Activated gamma-delta T cell treated with Interleukin-2 at 50 U/mL for 16 hours (primary cell): ENCODE results near the gene NDUFB4.
A peak's percentile ranks its signal among the peaks of the same experiment; 100 is the strongest.

Experiments
- DNase-seq: peaks from one replicate; pipeline ENCODE4 v3.0.0-alpha.2; 2020

The NDUFB4 gene

DNA sequence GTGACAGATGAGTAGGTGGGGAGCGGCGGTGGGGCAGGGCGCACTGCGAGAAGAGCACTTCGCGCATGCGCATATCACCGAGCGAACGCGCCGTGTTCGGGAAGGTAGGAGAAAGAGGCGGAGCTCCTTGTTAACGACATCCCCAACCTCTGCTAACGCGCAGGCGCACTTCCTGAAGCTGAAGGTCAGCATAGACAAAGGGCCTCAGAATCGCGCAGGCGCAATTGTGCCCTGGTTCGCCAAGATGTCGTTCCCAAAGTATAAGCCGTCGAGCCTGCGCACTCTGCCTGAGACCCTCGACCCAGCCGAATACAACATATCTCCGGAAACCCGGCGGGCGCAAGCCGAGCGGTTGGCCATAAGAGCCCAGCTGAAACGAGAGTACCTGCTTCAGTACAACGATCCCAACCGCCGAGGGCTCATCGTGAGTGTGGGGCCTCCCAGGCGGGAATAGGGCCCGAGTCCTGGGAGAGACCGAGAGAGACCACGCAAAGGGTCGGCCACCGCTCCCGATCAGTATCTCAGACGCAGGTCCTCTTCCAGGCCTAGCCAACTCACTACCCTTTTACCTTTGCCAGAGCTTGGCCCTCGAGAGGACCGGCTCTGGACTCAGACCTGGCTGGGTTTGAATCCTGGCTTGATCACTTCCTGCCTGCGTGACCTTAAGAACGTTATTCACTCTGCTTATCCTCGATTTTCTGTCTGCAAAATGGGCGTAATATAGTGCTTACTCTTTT lies at the start of gene NDUFB4:
NDUFB4 (plus strand) TSS at position 221 of the 737 bp plus-strand sequence; CDS start at position 245, 24 bp downstream.
- DNase-seq, result peak; percentile 93

DNA sequence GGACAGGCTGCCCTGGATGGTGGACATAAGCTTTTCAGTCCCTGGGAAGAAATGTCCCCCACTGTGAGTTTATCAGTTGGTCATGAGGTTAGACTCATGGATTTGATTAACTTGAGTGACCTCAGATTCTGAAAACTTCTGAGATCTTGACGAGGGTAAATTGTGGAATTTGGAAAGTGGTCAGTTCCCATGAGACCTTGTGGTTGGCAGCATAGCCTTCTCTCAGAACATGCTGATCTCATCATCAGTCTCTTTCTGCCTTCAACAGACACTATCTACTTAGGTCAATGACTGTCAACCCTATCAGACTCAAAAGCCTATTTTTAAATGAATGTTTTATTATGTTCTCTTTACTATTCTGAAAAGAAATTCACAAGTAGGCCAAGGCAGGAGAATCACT lies 45.6 kb upstream of the NDUFB4 start:
- DNase-seq, result no peak

- DNase-seq, result no peak
Measured at GRCh38 chr3:120552184-120553172, 43.7 kb upstream of the NDUFB4 start.

DNA sequence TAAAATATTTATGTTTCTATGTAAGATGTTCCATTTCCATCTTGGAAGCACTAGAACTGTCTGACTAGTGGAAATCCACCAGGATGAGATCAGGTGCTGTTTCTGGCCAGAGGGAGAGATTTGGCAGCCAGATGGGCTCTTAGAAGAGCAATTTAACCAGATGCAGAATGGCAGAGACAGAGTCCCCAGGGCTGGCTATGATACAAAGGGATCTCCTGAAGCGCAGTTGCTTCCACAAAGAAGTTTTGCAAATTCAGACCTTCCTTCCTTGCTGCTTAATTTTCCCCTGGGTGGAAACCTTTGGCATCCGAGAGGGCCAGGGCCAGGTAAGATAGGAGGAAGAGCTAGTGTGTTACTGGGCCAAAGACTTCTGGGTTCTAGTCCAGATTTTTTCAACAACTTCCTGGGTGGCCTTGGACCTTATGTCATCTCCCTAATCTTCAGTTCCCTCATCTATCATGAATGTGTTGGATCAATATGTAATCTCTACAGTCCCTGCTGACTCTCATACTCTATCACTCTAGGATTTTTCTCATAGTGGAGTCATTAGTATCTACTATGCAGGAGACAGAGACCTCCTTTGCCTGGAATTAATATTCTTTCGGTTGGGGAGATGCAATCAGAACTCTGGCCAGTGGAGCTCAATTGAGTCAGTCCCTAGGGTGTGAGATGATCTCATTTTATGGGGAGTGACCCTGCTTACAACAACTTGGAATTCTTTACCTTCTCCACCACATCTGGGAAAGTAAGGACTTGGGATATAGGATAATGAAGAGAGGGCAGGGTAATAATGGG lies 41.1 kb upstream of the NDUFB4 start:
- no peak for DNase-seq

DNA sequence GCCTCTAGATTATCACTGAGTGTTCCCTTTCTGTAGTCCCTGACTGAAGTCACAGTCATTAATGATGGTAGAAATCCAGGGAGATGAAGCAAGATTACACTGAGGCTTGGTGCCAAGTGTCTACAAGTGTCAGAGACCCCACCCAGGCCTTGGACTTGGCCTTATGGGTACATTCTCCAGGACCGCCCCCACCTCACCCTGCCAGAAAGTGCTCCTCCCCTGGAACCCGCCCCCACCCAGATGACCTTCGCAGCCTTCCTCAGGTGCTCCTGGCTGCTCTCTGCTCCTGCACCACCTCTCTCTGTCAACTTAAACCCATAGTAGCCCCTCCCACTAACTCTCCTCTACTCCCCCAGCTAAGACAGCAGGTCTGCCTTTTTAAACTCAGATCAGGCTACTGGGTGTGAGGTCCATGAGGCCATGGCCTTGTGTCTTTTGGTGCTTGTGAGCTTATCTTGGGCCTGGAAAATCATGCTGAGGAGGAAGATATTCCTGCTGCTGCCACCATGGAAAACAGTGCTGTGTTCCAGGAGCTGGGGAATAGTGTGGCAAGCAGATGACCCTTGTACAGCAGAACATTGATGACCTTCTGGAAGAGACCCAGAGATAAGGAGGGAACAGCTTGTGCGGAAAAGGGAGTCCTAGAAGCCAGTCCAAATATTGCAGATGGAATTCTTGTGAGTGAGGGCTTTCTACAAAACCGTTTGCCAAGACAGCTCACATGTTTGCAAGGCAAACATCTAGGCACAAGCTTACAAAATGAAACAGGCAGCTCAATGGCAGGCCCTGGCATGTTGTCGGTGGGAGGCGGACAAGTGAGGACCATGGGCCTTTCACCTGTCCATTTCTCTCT lies 40.3 kb upstream of the NDUFB4 start:
- DNase-seq, result no peak

DNA sequence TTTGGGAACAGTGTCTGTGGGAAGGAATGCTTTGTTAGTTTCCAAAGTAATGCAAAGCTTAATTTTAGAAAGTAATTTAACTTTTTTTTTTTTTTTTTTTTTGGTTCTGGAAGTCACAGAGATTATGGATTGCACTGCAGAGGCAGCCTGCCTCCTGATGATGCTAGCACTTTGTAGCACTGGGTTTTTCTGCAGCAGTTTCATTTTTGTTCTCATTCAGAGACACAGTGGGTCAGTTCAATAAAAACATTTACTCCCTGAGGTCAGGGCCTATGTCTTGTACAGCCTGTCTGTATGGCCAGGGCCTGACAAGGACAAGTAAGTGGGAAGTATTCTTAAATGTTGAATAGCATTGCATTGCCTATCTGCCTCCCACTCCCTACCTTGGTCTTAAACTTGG lies 39.0 kb upstream of the NDUFB4 start:
- no peak for DNase-seq

DNA sequence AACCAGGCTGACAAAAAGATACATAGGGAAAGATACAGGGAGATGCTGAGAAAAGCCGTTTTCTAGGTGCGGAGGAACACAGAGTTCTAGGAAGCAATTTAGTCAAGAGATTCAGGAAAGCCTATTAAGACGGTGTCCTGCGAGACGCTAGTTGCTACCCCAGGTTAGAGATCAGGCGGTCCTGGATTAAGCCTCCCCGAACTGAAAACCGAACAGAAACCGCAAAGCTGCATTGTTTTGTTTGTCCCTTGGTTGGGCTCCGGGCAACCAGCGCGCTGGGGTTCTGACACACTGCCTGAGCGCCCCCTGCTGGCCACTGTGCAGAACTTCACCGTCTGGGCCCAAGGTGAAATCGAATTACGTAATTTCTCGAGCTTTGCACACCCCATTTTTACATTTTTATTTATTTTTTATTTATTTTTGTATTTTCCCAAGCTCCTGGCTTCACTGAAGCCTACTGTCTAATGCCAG lies 37.3 kb upstream of the NDUFB4 start:
- DNase-seq, result peak; percentile 86

- no peak for DNase-seq
Measured at GRCh38 chr3:120559242-120560061, 36.7 kb upstream of the NDUFB4 start.

GRCh38 chr3:120560304-120561250 lies 35.6 kb upstream of the NDUFB4 start:
- DNase-seq, result no peak

DNA sequence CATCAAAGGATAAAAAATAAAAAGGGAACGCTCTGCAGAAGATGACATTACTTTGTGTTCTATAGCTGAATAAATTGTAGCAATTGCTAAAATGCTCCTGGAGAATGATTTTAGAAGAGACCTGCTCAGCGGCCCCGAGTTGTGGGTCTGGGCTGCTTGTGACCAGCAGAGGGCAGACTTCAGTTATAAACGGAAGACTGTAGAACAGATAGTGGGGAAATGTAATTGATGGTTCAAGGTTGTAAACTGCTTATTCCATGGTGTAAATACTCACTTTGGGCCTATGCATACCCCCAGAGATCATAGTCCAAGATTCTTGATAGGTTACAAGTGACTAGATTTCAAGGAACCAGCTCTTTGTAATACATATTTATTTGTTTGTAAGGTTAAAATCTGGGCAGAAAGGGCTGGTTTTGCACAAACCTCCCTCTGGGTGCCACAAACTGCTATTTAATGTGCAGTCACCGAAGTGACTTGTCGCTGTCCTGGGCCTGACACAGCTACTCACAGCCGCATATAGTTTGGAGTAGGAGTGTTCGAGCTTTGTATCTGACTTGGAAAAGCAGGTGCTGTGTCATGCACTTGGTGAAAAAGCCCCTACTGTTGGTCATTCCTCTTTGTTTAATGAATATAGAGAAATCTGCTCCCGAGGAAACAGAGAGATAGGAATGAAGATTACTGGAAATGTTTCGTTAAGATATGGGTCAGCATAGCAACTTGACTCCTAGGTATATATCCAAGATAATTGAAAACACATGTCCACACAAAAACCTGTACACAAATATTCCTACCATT lies 34.7 kb upstream of the NDUFB4 start:
- DNase-seq, result peak; percentile 67

- no peak for DNase-seq
Measured at GRCh38 chr3:120563356-120564022, 32.6 kb upstream of the NDUFB4 start.

DNA sequence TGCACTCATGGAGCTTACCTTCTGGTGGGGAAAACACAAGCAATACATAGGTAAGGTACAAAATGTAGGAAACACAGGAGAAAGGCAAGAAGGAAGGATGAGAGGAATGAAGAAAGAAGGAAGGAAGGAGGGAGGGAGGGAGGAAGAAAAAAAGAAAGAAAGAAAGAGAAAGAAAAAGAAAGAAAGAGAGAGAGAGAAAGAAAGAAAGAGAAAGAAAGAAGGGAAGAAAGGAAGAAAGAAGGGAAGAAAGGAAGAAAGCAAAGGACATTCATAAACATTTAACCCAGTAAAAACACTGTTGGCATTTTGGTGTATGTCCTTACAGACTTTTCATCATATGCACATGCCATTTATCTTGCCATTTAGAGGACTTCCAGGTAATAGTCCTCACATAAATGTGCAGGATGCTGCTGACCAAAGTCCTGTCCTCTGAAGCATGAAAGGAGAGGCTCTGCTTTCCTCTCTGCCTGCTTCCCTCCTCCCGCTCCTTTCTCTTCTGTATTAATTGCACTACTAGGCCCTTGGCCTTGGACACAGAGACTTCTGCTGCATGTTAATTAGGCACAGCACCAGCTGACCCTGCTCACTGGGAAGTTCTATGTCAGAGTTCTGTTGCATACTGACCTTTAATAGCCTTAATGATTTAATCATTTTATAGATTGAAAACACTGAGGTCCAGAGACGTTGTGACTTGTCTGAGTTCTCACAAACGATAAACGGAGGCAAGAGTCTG lies 29.7 kb upstream of the NDUFB4 start:
- no peak for DNase-seq

DNA sequence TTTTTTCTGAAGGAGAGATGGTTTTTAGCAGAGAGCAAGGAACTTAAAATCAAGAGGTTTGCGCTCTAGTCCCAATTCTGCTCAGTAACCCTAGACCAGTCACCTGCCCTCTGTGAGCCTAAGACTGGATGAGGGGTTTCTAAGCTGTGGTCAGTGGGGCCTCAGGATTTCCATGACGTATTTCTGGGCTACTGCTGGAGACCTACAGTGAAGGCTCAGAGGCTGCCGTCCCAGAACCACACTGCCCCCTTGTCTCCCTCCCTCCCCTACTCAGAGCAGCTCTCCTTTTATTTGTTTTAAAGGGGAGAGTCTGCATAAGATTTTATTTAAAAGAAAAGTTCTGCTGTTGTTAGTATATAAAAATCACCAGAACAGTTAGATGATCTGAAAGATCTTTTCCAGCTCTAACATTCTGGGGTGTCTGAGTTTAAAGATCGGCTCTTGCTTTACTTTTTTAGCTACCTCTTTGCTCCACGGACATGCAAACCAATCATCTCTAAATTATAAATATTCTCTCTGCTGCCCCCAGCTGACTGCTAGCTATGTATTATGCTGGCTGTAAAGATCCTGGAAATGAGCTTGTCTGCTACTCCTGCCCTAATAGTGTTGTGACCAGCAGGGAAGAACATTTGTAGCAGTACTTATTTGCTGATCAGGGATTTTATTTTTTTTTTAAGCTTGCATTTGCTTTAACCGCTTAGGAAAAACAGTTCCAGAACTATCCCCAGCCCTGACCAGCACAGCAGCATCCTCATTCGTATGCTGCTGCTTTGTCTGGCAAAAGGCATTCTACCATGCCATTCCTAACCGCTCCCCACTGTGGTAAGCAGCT lies 28.6 kb upstream of the NDUFB4 start:
- no peak for DNase-seq

GRCh38 chr3:120568202-120568531 lies 28.0 kb upstream of the NDUFB4 start:
- no peak for DNase-seq

GRCh38 chr3:120568598-120568997 lies 27.5 kb upstream of the NDUFB4 start:
- no peak for DNase-seq

- no peak for DNase-seq
Measured at GRCh38 chr3:120569222-120570057, 26.7 kb upstream of the NDUFB4 start.
